HUDEP-2 (cell line): Measurements from ENCODE around the gene SBNO2.
A peak's percentile ranks its signal among the peaks of the same experiment; 100 is the strongest.
"Not testable (repeated sequence)": the region's sequence is repeated elsewhere in the genome, so short reads cannot be mapped to it uniquely, and the experiment has no call there.

Source experiments
- DNase-seq, 76 experiments: peaks; one replicate each; lab custom pipeline; 2025; ENCODE audit not compliant: unreplicated experiment in 76 of 76; lab: John Stamatoyannopoulos, UW

Gene SBNO2

DNA sequence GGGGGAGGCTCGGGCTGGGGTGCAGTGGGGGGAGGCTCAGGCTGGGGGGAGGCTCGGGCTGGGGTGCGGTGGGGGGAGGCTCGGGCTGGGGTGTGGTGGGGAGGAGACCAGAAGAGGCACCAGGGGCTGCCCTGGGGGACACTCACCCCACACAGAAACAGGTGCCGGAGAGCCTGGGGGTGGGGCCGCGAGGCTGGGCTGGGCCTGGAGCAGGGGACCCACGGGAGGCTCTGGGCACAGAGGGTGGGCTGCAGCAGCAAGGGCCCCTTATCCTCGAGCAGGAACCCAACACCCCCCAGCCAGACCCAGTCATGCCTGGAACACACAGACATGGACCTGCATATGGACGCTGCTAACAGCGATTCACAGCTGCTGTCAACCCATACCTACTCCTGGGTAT, 35.9 kb downstream of the SBNO2 start:
- no peak for DNase-seq

DNA sequence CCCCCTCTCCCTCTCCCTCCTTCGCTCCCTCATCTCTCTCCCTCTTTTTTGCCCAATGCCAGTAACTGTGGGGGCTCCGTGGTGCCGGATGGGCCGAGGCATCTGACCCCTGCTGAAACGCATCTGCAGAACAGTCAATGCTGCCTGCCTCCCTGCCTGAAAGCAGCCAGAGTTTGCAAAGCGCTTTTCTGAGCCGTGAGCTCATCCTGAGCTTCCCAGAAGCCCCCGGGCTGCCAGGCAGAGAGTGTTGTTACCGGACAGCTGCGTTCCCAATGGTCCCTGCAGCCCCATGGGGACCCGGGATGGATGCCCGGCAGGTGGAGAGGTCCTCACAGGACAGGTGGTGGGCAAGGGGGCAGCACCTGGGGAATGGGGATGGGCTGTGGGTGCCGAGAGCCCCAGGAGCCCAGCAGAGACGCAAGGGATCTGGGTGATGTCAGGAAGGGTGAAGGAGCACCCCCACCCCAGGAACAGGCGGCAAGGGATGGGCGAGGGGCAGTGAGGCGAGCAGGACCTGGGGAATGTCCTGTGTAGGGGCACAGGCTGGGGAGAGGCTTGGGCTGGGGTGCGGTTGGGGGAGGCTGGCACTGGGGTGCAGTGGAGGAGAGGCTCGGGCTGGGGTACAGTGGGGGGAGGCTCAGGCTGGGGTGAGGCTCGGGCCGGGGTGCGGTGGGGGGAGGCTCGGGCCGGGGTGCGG, 37.3 kb downstream of the SBNO2 start:
- no peak for DNase-seq

DNA sequence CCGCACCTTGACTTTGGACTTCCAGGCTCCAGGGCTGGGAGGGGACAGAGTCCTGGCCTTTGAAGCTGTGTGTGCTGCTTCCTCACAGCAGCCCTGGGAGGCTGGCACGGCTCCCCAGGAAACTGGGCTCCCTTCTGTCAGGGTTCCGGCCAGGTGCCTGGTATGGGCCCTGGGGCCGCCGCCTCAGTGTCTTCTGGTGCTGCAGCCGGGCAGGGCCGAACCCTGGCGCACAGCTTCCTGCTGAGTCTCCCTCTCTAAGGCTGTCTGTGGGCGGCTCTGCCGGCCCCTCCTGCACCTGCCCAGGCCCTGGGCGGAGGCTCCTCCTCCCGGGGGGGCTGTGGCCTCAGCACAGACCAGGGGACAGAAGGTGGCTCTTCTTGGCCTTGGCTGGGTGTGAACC, 37.9 kb downstream of the SBNO2 start:
- DNase-seq, result no peak

DNA sequence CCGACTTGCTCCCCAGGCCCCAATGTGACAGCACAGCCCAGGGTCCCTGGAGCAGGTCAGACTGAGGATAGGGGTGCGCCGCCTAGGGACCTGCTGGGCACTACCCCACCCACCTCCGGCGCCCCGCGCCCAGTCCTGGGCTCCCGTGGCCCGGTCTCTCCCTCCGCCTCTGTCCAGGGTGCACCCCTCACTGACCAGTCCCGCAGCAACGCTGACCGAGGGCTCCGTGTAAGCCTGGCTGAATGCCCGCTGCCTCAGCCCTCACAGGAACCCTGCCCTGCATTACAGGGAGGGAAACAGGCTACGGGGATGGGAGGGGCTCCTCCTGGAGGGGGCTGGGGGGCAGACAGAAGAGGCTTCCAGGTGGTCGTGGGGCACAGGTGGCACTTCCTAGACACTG, 38.6 kb downstream of the SBNO2 start:
- DNase-seq, result no peak

DNA sequence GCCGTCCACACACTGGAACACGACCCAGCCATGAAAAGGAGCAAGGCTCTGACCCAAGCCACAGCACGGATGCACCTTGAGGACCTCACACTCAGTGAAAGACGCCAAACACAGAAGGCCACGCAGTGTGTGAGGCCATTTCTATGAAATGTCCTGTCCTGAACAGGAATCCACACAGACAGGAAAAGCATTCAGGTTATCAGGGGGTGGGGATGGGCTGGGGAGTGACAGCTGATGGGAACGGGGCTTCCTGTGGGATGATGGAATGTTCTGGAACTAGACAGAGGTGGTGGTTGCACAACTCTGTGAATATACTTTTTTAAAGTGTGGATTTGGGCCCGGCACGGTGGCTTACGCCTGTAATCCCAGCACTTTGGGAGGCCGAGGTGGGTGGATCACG, 39.6 kb downstream of the SBNO2 start:
- DNase-seq, result no peak

DNA sequence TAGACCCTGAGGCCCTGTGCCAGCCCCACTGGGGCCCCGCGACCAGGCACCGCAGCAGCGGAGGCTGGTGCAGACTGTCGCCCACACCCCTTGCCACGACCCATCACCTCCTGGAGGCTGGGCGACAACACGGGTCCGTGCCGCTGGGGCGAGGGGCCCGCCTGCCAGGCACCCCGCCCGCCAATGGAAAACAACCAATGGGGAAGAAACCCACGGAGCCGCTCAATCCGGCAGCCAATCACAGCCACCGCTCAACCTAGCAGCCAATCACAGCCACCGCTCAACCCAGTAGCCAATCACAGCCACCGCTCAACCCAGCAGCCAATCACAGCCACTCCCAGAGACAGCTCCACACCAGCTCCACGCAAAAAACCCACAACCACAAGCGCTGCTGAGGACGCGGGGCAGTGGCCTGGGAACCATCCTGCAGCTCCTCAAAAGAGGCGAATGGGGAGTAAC, 40.6 kb downstream of the SBNO2 start:
- peak in 4 of 76 experiments; percentile 18 to 27 (median 25) for DNase-seq

DNA sequence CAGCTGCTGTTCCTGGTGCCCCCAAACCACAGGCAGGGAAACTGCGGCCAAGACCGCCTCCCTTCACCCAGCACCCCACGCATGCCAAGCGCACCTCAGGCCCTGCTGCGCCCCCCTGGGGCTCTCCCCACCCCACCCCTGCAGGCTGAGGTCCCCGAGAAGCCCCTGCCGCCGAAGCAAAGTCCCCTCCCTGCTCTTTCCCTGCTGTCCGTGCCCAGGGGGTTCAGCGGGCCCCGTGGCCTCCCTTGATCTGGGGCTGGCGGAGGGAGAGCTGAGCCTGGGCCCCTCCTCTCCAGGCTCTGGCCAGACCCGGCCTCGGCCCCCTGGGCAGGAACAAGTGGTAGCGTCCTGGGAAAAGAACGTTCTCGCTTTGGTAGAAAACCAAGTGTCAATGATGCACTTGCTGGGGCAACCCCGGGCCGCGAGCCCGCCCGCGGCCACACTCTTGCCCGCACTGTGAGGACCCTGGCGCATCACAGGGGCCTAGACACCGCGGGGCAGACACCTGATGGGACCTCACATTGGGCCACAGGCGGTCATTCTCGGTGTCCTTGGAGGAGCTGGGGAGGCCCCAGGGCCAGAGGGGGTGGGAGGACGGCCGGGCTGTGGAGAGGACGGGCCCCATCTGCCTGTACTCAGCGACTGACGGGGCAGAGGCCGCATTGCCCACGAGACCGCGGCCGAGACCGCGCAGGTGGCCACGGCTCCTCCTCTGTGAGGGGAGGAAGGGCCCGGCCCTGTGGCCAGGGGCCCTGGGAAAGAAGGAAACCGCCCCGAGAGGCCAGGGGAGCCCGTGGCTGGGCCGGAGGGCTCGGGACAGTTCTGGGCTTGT, 41.3 kb downstream of the SBNO2 start:
- DNase-seq, result no peak

DNA sequence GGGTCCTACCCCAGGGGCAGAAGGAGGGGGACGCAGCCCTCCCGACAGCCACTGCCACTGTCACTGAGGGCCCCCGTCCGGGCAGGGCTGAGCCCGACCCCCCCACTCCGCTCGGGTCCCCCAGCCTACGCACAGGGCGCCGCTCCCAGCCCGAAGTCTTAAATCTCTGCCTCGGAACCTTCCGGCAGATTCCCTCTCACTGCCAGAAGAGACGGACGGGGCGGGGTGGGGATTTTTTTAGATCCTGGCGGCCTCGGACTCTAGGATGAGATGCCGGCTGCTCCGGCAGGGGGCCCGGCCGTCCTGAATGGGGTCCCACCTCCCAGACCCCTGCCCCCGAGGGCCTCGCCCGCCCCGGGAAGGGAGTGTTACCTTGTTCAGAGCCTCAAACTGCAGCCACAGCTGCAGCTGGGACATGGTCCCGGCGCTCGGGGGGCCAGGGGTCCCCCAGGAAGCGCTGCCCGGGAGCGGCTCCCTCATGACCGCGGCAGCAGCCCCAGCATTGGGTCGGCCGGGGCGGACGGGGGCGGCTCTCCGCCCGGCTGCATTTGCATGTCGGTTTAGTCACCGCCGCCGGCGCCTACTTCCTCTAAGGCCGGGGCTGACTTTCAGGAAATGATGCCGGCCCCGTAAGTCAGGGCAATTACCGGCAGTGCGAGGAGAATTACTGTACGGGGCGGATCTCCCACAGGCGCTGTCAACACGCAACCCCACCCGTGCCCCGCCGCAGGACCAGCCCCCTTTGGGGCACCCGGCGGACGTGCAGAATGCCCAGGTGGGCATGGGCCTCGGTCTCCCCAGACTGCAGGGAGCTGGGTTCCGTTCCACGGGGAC, 42.1 kb downstream of the SBNO2 start:
- DNase-seq, result peak in 50 of 76 experiments; percentile 12 to 69 (median 46)

DNA sequence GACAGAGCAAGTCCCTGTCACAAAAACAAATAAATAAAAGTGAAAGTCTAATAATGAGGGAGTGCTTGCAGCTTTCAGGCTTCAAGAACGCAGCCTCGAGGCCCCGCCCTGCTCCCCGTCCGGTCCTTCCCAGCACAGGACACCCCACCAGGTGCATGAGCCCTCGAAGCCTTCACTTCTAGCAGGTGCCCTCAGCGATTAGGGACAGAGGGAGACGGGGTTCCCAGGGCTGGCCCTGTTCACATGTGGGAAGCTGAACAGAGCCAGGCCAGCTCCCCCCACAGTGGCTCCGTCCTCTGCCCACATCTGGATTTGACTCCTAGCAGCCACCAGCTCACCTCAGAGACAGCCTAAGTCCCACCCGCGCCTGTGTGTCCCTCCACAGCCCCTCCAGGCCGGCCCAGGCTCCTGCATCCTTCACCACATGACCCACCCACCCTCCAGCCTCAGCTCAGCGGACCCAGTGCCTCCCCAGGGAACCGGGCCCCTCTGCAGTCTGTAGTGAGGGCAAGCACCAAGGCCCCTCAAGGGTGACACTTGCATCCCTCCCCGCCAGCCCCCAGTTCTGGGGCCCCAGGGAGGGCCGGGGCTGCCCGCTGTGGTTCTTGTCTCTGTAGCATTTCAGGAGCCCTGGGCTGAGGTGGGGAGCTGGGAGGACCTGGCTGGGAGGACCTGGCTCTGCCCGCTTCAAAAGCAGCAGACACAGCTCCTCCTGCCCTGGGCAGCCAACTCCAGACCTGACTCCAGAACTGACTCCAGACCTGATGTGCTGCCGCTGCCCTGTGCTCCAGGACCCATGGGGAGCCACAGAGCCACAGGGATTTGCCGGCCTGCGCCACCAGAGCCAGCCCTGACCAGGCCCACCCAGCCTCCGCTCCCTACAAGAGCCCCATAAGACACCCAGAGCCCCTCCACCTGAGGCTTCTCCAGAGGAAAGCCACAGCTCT, 43.0 kb downstream of the SBNO2 start:
- DNase-seq, result no peak

DNA sequence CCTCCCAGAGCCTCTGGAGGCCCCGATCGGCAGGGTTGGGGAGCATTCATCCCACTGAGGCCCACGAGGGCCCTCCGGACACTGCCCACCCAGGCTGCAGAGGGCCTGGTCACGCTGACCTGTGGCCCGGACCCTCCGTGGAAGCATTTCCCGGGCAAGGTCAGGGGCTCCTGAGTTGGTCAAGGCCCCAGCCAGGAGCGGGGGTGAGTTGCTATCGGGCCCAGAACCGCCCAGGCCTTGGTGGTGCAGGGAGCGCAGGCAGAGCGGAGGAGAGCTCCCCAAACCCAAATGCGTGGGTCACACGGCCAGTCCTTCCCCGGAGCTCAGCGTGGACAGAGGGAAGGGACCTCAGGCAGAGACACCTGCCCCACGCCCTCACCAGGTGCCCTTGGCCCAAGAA, 44.5 kb downstream of the SBNO2 start:
- no peak for DNase-seq

DNA sequence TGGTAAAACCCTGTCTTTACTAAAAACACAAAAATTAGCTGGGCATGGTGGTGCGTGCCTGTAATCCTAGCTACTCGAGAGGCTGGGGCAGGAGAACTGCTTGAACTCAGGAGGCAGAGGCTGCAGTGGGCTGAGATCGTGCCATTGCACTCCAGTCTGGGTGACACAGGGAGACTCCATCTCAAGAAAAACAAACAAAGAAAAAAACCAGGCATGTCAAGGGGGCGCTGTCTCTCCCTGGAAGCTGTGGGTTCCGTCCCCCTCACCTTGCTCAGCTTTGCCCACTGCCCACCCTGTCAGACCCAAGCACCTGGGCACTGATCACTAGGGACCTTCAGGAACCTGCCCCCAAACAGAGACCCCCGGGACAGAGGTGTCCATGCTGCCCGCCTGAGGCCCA, 45.0 kb downstream of the SBNO2 start:
- DNase-seq, result not testable (repeated sequence)

DNA sequence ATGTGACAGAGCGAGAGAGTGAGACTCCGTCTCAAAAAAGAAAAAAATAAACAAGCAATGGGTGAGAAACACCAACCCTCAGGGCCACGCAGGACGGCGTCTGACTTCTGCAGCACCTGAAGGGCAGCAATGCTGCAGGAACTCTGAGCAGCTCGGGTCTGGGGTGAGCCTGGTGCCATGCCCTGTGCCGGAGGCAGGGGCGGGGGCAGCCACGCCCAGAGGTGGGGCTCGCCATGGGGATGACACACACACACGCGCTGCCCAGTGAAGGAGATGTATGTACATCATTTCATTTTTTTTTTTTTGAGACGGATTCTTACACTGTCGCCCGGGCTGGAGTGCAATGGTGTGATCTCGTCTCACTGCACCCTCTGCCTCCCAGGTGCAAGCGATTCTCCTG, 46.0 kb downstream of the SBNO2 start:
- DNase-seq, result peak in 35 of 76 experiments; percentile 4 to 62 (median 35)

DNA sequence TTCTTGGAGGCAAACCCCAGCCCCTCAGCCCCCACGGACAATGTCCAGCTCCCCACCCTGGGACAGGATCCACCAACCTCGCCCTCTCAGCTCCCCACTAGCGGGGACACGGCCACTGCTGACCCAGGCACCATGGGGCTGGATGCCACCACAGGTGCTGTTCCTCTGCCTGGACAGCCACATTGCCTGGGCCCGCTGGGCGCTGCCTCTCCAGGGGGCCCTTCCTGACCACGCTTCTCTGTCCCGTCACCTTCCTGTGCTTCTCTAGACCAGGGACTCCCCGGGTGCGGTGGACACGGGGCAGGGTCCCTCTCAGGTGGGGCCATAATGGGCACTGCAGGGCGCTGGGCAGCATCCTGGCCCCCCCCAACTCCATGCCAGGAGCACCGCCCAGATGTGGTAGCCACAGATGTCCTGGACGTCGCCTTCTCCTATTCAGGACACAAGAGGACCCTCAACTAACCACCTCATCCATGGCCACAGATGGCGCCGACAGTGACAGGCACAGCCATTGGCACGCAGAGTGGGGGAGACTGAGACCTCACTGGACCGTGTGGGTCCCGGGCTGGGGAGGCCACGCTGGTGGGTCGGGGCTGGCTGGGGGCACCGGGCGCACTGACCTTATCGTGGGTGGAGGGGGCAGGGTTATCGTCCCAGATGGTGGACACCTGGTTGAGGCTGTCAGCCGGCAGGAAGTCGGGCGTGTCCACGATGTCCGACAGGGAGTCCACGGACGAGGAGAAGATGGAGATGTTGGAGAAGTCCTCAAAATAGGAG, 46.9 kb downstream of the SBNO2 start:
- no peak for DNase-seq

DNA sequence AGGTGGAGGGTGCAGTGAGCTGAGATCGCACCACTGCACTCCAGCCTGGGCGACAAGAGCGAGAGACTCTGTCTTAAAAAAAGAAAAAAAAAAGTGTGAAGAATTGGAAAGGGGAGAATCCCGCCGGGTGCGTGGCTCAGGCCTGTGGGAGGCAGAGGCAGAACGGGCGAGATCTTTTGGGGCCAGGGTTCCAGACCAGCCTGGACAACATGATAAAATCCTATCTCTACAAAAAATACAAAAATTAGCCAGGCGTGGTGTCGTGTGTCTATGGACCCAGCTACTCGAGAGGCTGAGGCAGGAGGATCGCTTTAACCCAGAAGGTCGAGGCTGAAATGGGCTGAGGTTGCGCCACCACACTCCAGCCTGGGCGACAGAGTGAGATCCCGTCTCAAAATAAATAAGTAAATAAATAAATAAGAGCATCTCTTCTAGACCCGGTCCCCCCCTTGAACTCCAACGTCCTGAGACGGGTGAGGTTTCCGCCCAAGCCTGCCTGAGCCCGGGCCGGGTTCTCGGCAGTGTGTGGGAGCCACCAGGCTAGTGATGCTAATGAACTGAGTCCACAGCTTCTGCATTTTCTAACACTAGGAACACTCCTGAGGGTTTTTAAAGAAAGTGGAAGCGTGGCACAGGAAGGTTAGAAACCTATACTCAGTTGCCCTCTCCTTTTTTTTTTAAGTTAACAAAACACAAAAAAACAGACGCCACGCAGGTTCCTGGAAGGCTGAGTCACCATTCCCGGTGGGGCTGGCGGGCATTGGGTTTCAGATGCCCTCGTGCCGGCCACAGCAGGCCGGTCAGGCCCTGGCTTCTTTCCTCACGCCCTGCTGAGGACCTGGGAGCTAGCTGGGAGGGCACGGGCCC, 48.2 kb downstream of the SBNO2 start:
- no peak for DNase-seq

DNA sequence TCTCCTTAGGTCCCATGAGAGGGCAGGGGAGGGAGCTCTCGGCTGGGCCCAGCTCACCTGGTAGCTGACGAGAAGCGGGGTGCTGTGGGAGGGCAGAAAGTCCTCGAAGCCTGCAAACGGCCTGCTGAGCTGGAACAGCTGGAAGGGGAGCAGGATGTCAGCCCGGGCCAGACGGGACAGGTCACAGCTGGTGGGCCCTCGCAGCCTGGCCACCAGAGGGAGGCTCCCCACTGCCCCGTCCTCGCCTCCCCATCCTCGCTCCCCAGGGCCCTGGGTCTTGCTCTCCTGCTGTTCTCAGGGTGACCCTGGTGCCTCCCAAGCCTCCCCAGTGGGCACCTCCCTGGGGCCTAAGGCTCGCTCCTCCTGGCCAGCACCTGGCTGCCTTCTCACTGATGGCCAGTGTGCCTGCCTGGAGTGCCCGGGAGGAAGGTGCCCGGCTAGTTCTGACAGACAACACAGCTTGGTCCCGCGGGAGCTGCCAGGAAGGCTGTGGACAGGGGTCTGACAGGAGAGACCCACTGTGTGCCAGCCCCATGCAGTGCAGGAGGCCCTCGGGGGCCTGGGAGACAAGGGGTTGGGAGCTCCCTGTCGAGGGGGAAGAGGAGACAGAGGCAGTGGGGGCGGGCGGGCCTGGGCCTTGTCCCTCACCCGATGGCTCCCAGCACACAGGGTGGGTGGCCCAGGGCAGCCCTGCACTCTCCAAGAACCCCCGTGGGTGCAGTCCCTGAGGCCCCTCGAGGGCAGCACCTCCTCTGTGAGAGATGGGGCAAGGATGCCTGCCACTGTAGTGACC, 50.0 kb downstream of the SBNO2 start:
- DNase-seq, result no peak

DNA sequence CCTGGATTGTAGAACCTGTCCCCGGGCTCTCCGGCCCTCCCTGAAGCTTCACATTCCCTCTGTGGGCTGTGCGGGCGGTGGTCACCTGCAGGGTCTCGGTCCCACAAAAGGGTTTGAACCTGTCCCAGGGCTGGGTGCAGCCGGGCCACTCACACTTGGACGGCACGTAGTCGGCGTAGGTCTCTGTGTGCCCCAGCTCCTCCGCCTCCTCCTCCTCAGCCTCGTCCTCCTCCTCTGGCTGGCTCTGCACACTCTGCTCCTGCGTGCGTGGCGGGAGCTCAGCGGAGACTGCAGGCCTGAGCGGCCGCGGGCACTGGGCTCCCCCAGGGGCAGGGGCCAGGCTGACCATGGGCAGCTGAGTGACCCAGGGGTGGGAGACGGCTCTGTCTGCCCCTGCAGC, 50.7 kb downstream of the SBNO2 start:
- DNase-seq, result no peak

DNA sequence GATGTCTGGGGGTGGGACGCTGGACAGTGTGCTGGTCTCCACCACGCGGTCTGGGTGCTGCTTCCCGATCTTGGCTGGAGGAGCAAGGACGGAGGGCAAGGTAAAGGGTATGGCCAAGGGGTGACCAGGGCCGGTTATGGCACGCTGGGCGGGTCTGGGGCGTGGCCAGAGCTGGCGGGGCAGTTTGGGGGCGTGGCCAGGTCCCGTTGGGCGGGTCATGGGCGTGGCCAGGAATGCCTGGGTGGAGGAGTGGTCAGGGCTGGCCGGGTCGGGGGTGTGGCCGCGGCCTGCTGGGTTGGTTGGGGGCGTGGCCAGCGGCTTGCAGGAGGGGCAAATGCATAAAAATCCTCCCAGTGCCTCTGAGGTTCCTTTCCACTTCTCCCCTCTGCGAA, 51.1 kb downstream of the SBNO2 start:
- peak in 71 of 76 experiments; percentile 26 to 97 (median 86) for DNase-seq
